Measurements from ENCODE around the gene CHRNA7.
"Not testable (repeated sequence)": the region's sequence is repeated elsewhere in the genome, so short reads cannot be mapped to it uniquely, and the experiment has no call there.

CHRNA7 gene

GRCh38 chr15:32122013-32122412 is 91.7 kb downstream of the CHRNA7 start:
- H3K4me3 ChIP-seq (ENCODE audit: low read depth, low read length) = no peak overlapping the region
- no peak overlapping the region for H3K9ac ChIP-seq (ENCODE audit: low read depth, low read length)
- no peaks in the 10 kb centered on the region for H3K36me3 ChIP-seq (ENCODE audit: control insufficient read depth, insufficient read depth, low read length)
- H3K4me1 ChIP-seq (ENCODE audit: control insufficient read depth, insufficient read depth, low read length) = peaks cover 5% of the 10 kb centered on the region
- H3K9me3 ChIP-seq (ENCODE audit: control insufficient read depth, insufficient read depth, low read length) = no peaks in the 10 kb centered on the region
- no peak overlapping the region for H3K27ac ChIP-seq (ENCODE audit: low read depth, low read length)
- H3K27me3 ChIP-seq (ENCODE audit: control insufficient read depth, insufficient read depth, low read length) = no peaks in the 10 kb centered on the region

GRCh38 chr15:32123473-32123872 is 93.2 kb downstream of the CHRNA7 start:
- H3K9ac ChIP-seq (ENCODE audit: low read depth, low read length) = no peak overlapping the region
- H3K27me3 ChIP-seq (ENCODE audit: control insufficient read depth, insufficient read depth, low read length) = no peaks in the 10 kb centered on the region
- no peak overlapping the region for H3K4me3 ChIP-seq (ENCODE audit: low read depth, low read length)
- H3K27ac ChIP-seq (ENCODE audit: low read depth, low read length) = no peak overlapping the region
- no peaks in the 10 kb centered on the region for H3K9me3 ChIP-seq (ENCODE audit: control insufficient read depth, insufficient read depth, low read length)
- H3K36me3 ChIP-seq (ENCODE audit: control insufficient read depth, insufficient read depth, low read length) = no peaks in the 10 kb centered on the region
- peaks cover 4% of the 10 kb centered on the region for H3K4me1 ChIP-seq (ENCODE audit: control insufficient read depth, insufficient read depth, low read length)

GRCh38 chr15:32124726-32125125 is 94.4 kb downstream of the CHRNA7 start:
- Histone ChIP-seq H3K27ac (ENCODE audit: low read depth, low read length) (no peak overlapping the region), H3K4me1 (ENCODE audit: control insufficient read depth, insufficient read depth, low read length) (peaks cover 4% of the 10 kb centered on the region), H3K4me3 (ENCODE audit: low read depth, low read length) (no peak overlapping the region), H3K36me3 (ENCODE audit: control insufficient read depth, insufficient read depth, low read length) (no peaks in the 10 kb centered on the region), H3K27me3 (ENCODE audit: control insufficient read depth, insufficient read depth, low read length) (no peaks in the 10 kb centered on the region), H3K9ac (ENCODE audit: low read depth, low read length) (no peak overlapping the region), H3K9me3 (ENCODE audit: control insufficient read depth, insufficient read depth, low read length) (no peaks in the 10 kb centered on the region)

- H3K27ac ChIP-seq (ENCODE audit: low read depth, low read length) = peak overlapping the region; percentile 16
- no peak overlapping the region for H3K9ac ChIP-seq (ENCODE audit: low read depth, low read length)
- no peak overlapping the region for H3K4me3 ChIP-seq (ENCODE audit: low read depth, low read length)
- H3K27me3 ChIP-seq (ENCODE audit: control insufficient read depth, insufficient read depth, low read length) = no peaks in the 10 kb centered on the region
- no peaks in the 10 kb centered on the region for H3K36me3 ChIP-seq (ENCODE audit: control insufficient read depth, insufficient read depth, low read length)
- no peaks in the 10 kb centered on the region for H3K9me3 ChIP-seq (ENCODE audit: control insufficient read depth, insufficient read depth, low read length)
- peaks cover 4% of the 10 kb centered on the region for H3K4me1 ChIP-seq (ENCODE audit: control insufficient read depth, insufficient read depth, low read length)
These were observed 95.3 kb downstream of the CHRNA7 start for GRCh38 chr15:32125595-32125994.

DNA sequence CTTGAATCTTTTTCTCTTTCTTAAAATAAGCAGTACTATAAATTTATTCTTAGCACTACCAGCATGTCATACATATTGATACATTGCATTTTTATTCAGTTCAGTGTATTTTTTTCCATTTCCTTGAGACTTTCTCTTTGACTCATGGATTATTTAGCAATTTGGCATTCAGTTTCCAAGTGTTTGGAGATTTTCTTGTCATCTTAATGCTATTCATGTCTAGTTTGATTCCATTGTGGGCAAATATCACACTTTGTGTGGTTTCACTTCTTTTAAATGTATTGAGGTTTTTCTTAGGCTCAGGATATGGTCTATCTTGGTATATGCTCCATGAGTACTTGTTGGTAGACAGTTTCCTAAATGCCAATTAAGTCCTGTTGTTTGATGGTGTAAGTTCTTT is 99.5 kb downstream of the CHRNA7 start:
- Histone ChIP-seq H3K27me3 (ENCODE audit: control insufficient read depth, insufficient read depth, low read length) (no peaks in the 10 kb centered on the region), H3K4me3 (ENCODE audit: low read depth, low read length) (no peak overlapping the region), H3K27ac (ENCODE audit: low read depth, low read length) (no peak overlapping the region), H3K36me3 (ENCODE audit: control insufficient read depth, insufficient read depth, low read length) (no peaks in the 10 kb centered on the region), H3K9me3 (ENCODE audit: control insufficient read depth, insufficient read depth, low read length) (no peaks in the 10 kb centered on the region), H3K4me1 (ENCODE audit: control insufficient read depth, insufficient read depth, low read length) (peaks cover 4% of the 10 kb centered on the region), H3K9ac (ENCODE audit: low read depth, low read length) (no peak overlapping the region)

DNA sequence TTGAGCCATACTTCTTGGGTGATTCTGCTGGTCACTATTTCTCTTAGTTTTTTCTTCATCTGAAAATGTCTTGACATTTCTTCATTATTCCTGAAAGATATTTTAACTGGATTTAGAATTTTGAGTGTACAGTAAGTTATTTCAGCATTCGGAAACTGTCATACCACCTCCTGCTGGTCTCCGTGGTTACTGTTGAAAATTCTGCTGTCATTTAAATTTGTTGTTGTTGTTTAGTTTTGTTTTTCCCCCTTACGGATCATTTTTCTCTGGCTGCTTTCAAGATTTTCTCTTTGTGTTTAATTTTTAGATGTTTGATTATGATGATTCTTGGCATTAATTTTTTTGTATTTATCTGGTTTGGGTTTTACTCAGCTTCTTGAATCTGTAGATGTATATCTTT is 100.5 kb downstream of the CHRNA7 start:
- Histone ChIP-seq H3K9ac (ENCODE audit: low read depth, low read length) (no peak overlapping the region), H3K4me1 (ENCODE audit: control insufficient read depth, insufficient read depth, low read length) (no peaks in the 10 kb centered on the region; the same call in 1 of the 2 replicates), H3K4me3 (ENCODE audit: low read depth, low read length) (no peak overlapping the region), H3K27me3 (ENCODE audit: control insufficient read depth, insufficient read depth, low read length) (no peaks in the 10 kb centered on the region), H3K36me3 (ENCODE audit: control insufficient read depth, insufficient read depth, low read length) (no peaks in the 10 kb centered on the region), H3K9me3 (ENCODE audit: control insufficient read depth, insufficient read depth, low read length) (no peaks in the 10 kb centered on the region), H3K27ac (ENCODE audit: low read depth, low read length) (no peak overlapping the region)

DNA sequence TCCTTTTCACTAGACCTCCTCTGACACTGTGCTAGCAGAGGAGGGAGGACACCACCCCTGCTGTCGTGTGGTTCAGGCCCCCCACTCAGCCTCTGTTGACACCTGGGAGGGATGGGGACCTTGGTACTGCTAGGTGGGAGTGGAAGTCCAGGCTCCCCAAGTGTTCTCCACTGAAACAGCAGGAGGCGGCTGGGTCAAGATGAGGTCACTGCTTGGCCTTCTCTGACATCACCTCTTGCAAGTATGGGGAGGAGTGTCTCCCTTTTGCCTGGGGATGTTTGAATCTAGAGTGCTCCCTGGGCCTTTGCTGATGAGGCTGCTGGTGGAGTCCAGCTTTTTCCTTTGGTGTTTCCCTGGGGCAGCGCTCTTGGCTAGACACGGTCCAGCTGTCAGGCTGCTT is 101.5 kb downstream of the CHRNA7 start:
- no peaks in the 10 kb centered on the region for H3K4me1 ChIP-seq (ENCODE audit: control insufficient read depth, insufficient read depth, low read length)
- no peak overlapping the region for H3K4me3 ChIP-seq (ENCODE audit: low read depth, low read length)
- no peaks in the 10 kb centered on the region for H3K9me3 ChIP-seq (ENCODE audit: control insufficient read depth, insufficient read depth, low read length)
- no peaks in the 10 kb centered on the region for H3K36me3 ChIP-seq (ENCODE audit: control insufficient read depth, insufficient read depth, low read length)
- H3K9ac ChIP-seq (ENCODE audit: low read depth, low read length) = no peak overlapping the region
- H3K27ac ChIP-seq (ENCODE audit: low read depth, low read length) = no peak overlapping the region
- no peaks in the 10 kb centered on the region for H3K27me3 ChIP-seq (ENCODE audit: control insufficient read depth, insufficient read depth, low read length)

GRCh38 chr15:32132859-32133258 is 102.5 kb downstream of the CHRNA7 start:
- H3K4me1 ChIP-seq (ENCODE audit: control insufficient read depth, insufficient read depth, low read length) = no peaks in the 10 kb centered on the region
- no peaks in the 10 kb centered on the region for H3K9me3 ChIP-seq (ENCODE audit: control insufficient read depth, insufficient read depth, low read length)
- H3K27me3 ChIP-seq (ENCODE audit: control insufficient read depth, insufficient read depth, low read length) = no peaks in the 10 kb centered on the region
- no peak overlapping the region for H3K4me3 ChIP-seq (ENCODE audit: low read depth, low read length)
- H3K27ac ChIP-seq (ENCODE audit: low read depth, low read length) = no peak overlapping the region
- H3K9ac ChIP-seq (ENCODE audit: low read depth, low read length) = no peak overlapping the region
- no peaks in the 10 kb centered on the region for H3K36me3 ChIP-seq (ENCODE audit: control insufficient read depth, insufficient read depth, low read length)

DNA sequence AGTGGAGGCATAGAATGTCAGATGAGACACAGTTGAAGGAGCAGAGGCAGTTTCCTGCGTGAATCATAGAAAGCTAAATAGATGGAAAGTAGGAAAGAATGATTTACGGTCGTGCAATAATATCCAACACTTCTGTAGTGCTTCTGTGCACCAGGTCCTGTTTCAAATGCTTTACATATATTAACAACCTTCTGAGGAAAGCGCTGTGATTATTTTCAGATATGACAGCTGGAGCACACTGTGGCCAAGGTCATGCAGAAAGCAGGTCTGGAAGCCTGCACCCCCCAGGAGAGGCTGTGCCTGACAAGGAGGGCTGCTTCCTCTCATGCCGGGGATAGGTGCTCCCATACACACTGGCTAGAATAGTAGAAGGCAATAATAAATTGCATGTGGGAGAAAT is 104.5 kb downstream of the CHRNA7 start:
- no peaks in the 10 kb centered on the region for H3K36me3 ChIP-seq (ENCODE audit: control insufficient read depth, insufficient read depth, low read length)
- no peaks in the 10 kb centered on the region for H3K9me3 ChIP-seq (ENCODE audit: control insufficient read depth, insufficient read depth, low read length)

DNA sequence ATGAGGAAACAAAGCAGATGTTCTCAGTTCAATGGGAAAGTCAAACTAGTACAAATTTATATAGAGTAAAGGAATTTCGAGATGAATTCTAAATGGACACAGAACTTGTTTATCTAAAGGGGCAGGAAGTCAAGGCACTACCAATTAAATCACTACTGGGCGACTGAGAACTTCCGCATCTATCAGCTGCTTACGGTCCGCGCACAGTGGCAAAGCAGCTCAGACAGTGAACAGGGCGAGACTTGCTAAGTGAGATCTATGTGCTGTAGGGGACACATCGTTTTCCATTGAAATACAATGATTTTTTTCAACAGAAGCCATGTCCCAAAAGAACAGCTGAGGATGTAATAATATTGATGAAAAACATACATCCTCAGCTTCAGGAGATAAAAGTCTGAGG is 105.0 kb downstream of the CHRNA7 start:
- Histone ChIP-seq H3K27ac (ENCODE audit: low read depth, low read length) (no peak overlapping the region), H3K9me3 (ENCODE audit: control insufficient read depth, insufficient read depth, low read length) (no peaks in the 10 kb centered on the region), H3K4me3 (ENCODE audit: low read depth, low read length) (no peak overlapping the region)

More for the DNA sequence above, 104.5 kb downstream of the CHRNA7 start:
- Histone ChIP-seq H3K4me1 (ENCODE audit: control insufficient read depth, insufficient read depth, low read length) (no peaks in the 10 kb centered on the region), H3K27ac (ENCODE audit: low read depth, low read length) (no peak overlapping the region), H3K27me3 (ENCODE audit: control insufficient read depth, insufficient read depth, low read length) (no peaks in the 10 kb centered on the region), H3K4me3 (ENCODE audit: low read depth, low read length) (no peak overlapping the region), H3K9ac (ENCODE audit: low read depth, low read length) (no peak overlapping the region)

GRCh38 chr15:32145512-32145911 is 115.2 kb downstream of the CHRNA7 start:
- H3K27ac ChIP-seq (ENCODE audit: low read depth, low read length); H3K27me3 ChIP-seq (ENCODE audit: control insufficient read depth, insufficient read depth, low read length); H3K36me3 ChIP-seq (ENCODE audit: control insufficient read depth, insufficient read depth, low read length); H3K9me3 ChIP-seq (ENCODE audit: control insufficient read depth, insufficient read depth, low read length); H3K4me3 ChIP-seq (ENCODE audit: low read depth, low read length); H3K9ac ChIP-seq (ENCODE audit: low read depth, low read length); H3K4me1 ChIP-seq (ENCODE audit: control insufficient read depth, insufficient read depth, low read length): not testable (repeated sequence)

More for the DNA sequence above, 105.0 kb downstream of the CHRNA7 start:
- Histone ChIP-seq H3K9ac (ENCODE audit: low read depth, low read length) (no peak overlapping the region), H3K36me3 (ENCODE audit: control insufficient read depth, insufficient read depth, low read length) (no peaks in the 10 kb centered on the region), H3K4me1 (ENCODE audit: control insufficient read depth, insufficient read depth, low read length) (no peaks in the 10 kb centered on the region), H3K27me3 (ENCODE audit: control insufficient read depth, insufficient read depth, low read length) (no peaks in the 10 kb centered on the region)
